HCT116 (cell line): ENCODE data around the gene PTGER4. TPM values are rescaled to one million over a fixed set of nuclear protein-coding genes. Genes with fewer than 3 reads are reported as not detected.

Experiments used
- ATAC-seq: fragments of 200-7000 bp; cut with Tn5 transposase; 2 replicates; pipeline ENCODE4 v1.9.1; 2020; ENCODE audit warnings: mild to moderate bottlenecking, moderate library complexity
- BruUV-seq: library from RNA; stranded (reverse); fragments of 400-500 nt; replicated peaks from 2 replicates; lab custom pipeline; 2021; lab: Mats Ljungman, UMichigan
- CTCF ChIA-PET: fragments of 300-600 bp; sonication (Branson Sonifier 250); formaldehyde crosslinking; loops from one replicate; lab custom pipeline; 2021; ENCODE audit warnings: antibody characterized with exemption; lab: Charles Lee
- POLR2A ChIA-PET: fragments of 300-600, 350-600 bp; sonication (Branson Sonifier 250); formaldehyde crosslinking; loops from one replicate; lab custom pipeline; 2021; ENCODE audit warnings: antibody characterized with exemption; lab: Charles Lee
- RAD21 ChIA-PET, 2 experiments: fragments of 300-600 bp; sonication (Branson Sonifier 250); formaldehyde crosslinking; loops; one replicate each; lab custom pipeline; 2023; ENCODE audit warnings: low total read pairs in 2 of 2; ENCODE audit not compliant: uncharacterized antibody in 2 of 2, unreplicated experiment in 2 of 2, low non-redundant PET in 1 of 2; lab: Charles Lee
- DNase-seq: peaks from one replicate; pipeline ENCODE4 v3.0.0-alpha.2; 2010; ENCODE audit warnings: low read depth, low spot score
- H2AFZ ChIP-seq: fragments of 200-600 bp; shearing (Covaris generic), sonication (generic); 2 replicates; pipeline ENCODE4 v1.6.1; 2017; ENCODE audit warnings: low read depth, mixed run types, mixed read lengths, antibody characterized with exemption, low read length; ENCODE audit not compliant: poor library complexity, severe bottlenecking
- H3K27ac ChIP-seq: 2 replicates; pipeline ENCODE4 v1.5.1; 2012; ENCODE audit warnings: low read depth, low read length
- H3K27me3 ChIP-seq: fragments of 200-600 bp; sonication (generic); 2 replicates; pipeline ENCODE4 v1.6.1; 2016; ENCODE audit warnings: mixed run types, low read length, mixed read lengths; ENCODE audit not compliant: insufficient read depth
- H3K36me3 ChIP-seq, 2 experiments: fragments of 200-500 bp in 1 of 2; fragments of 200-600 bp in 1 of 2; sonication (Bioruptor generic) in 1 of 2; sonication (generic) in 1 of 2; 2 replicates each; pipeline versions ENCODE4 v1.5.1 to v1.6.1; 2014 to 2016; ENCODE audit warnings: low read length in 2 of 2, inconsistent platforms in 1 of 2, mixed read lengths in 1 of 2, mixed run types in 1 of 2; ENCODE audit not compliant: insufficient read depth in 2 of 2, control insufficient read depth in 1 of 2
- H3K4me1 ChIP-seq, 2 experiments: fragments of 200-600 bp in 1 of 2; sonication (generic) in 1 of 2; 2 replicates each; pipeline versions ENCODE4 v1.5.1 to v1.6.1; 2012 to 2017; ENCODE audit warnings: low read length in 2 of 2, inconsistent platforms in 1 of 2, mild to moderate bottlenecking in 1 of 2, mixed read lengths in 1 of 2, mixed run types in 1 of 2, moderate library complexity in 1 of 2; ENCODE audit not compliant: insufficient read depth in 2 of 2, control insufficient read depth in 1 of 2
- H3K4me2 ChIP-seq: fragments of 200-600 bp; sonication (generic); 2 replicates; pipeline ENCODE4 v1.6.1; 2017; ENCODE audit warnings: mixed run types, low read length, mixed read lengths
- H3K4me3 ChIP-seq, 2 experiments: fragments of 200-600 bp in 1 of 2; sonication (generic) in 1 of 2; replicated peaks in 1 of 2; 2 replicates each; pipeline ENCODE4 v1.5.1; 2011 to 2016; ENCODE audit warnings: low read length in 2 of 2, control low read depth in 1 of 2, low read depth in 1 of 2, mild to moderate bottlenecking in 1 of 2, mixed read lengths in 1 of 2, mixed run types in 1 of 2
- H3K79me2 ChIP-seq: fragments of 200-600 bp; sonication (generic); 2 replicates; pipeline ENCODE4 v1.6.1; 2017; ENCODE audit warnings: mild to moderate bottlenecking, mixed run types, low read length, moderate library complexity, mixed read lengths; ENCODE audit not compliant: insufficient read depth
- H3K9ac ChIP-seq: fragments of 200-600 bp; sonication (generic); 2 replicates; pipeline ENCODE4 v1.6.1; 2016; ENCODE audit warnings: low read length, mixed read lengths
- H3K9me2 ChIP-seq: fragments of 200-600 bp; sonication (generic), shearing (Covaris generic); 2 replicates; pipeline ENCODE4 v1.6.1; 2017; ENCODE audit warnings: mixed run types, mild to moderate bottlenecking, moderate library complexity; ENCODE audit not compliant: insufficient read depth
- H3K9me3 ChIP-seq, 2 experiments: fragments of 200-500 bp in 1 of 2; fragments of 200-600 bp in 1 of 2; sonication (Bioruptor generic) in 1 of 2; sonication (generic) in 1 of 2; 2 replicates each; pipeline ENCODE4 v1.6.1; 2014 to 2017; ENCODE audit warnings: low read length in 2 of 2, mixed read lengths in 2 of 2, inconsistent platforms in 1 of 2, low read depth in 1 of 2, mild to moderate bottlenecking in 1 of 2, mixed run types in 1 of 2, moderate library complexity in 1 of 2; ENCODE audit not compliant: control insufficient read depth in 1 of 2, insufficient read depth in 1 of 2
- H4K20me1 ChIP-seq: fragments of 200-600 bp; sonication (generic), shearing (Covaris generic); 2 replicates; pipeline ENCODE4 v1.6.1; 2017; ENCODE audit warnings: mixed run types, mild to moderate bottlenecking, moderate library complexity; ENCODE audit not compliant: insufficient read depth
- ATF3 ChIP-seq: IDR thresholded peaks from 2 replicates; pipeline ENCODE4 v1.6.1; 2012
- CBX3 ChIP-seq: IDR thresholded peaks from 2 replicates; pipeline ENCODE4 v1.6.1; 2012; ENCODE audit warnings: low read depth
- CEBPB ChIP-seq: IDR thresholded peaks from 2 replicates; pipeline ENCODE4 v1.6.1; 2012; ENCODE audit warnings: low read depth
- EGR1 ChIP-seq: IDR thresholded peaks from 2 replicates; pipeline ENCODE4 v1.6.1; 2012; ENCODE audit warnings: low read depth
- ELF1 ChIP-seq: IDR thresholded peaks from 2 replicates; pipeline ENCODE4 v1.6.1; 2012; ENCODE audit warnings: low read depth, borderline replicate concordance
- EZH2 ChIP-seq: fragments of 200-600 bp; sonication (generic); IDR thresholded peaks from 2 replicates; pipeline ENCODE4 v1.6.1; 2017; ENCODE audit warnings: antibody characterized with exemption, mixed run types
- JUND ChIP-seq: IDR thresholded peaks from 2 replicates; pipeline ENCODE4 v1.6.1; 2012
- POLR2A ChIP-seq: IDR thresholded peaks from 2 replicates; pipeline ENCODE4 v1.7.0; 2011; ENCODE audit warnings: borderline replicate concordance; ENCODE audit not compliant: insufficient read depth, insufficient read length; ENCODE audit errors: extremely low read depth
- REST ChIP-seq: IDR thresholded peaks from 2 replicates; pipeline ENCODE4 v1.6.1; 2012; ENCODE audit warnings: low read depth
- SIN3A ChIP-seq: IDR thresholded peaks from 2 replicates; pipeline ENCODE4 v1.6.1; 2012; ENCODE audit warnings: low read depth
- TCF7L2 ChIP-seq: IDR thresholded peaks from 2 replicates; pipeline ENCODE4 v1.7.0; 2011; ENCODE audit warnings: borderline replicate concordance, inconsistent platforms; ENCODE audit not compliant: insufficient read depth, insufficient read length; ENCODE audit errors: extremely low read depth
- YY1 ChIP-seq: IDR thresholded peaks from 2 replicates; pipeline ENCODE4 v1.6.1; 2011; ENCODE audit warnings: low read length, low read depth, moderate library complexity, mild to moderate bottlenecking; ENCODE audit not compliant: insufficient replicate concordance; ENCODE audit errors: extremely low read depth
- ZBTB33 ChIP-seq: IDR thresholded peaks from 2 replicates; pipeline ENCODE4 v1.6.1; 2011; ENCODE audit warnings: mild to moderate bottlenecking, low read length, moderate library complexity; ENCODE audit not compliant: insufficient replicate concordance; ENCODE audit errors: extremely low read depth
- ZFX ChIP-seq: fragments of 450-650 bp; IDR thresholded peaks from 2 replicates; pipeline ENCODE4 v1.6.1; 2017
- intact Hi-C: fragments of 100-400 bp; cut with micrococcal nuclease; formaldehyde crosslinking; loops from 2 replicates; pipeline ENCODE4 v1.10.0; 2022
- total RNA-seq: library from RNA; stranded (reverse); gene quantifications from one replicate; pipeline ENCODE4 v1.2.1, GENCODE V29; 2021; ENCODE audit not compliant: unreplicated experiment

Gene PTGER4
- total RNA-seq, 1 experiment from 2014 or later = 3.0 TPM

GRCh38 chr5:40660751-40661150 lies 19.0 kb upstream of the PTGER4 start (continued):
- TF ChIP-seq ZBTB33 (no peak), CBX3 (no peak), POLR2A (no peak), ATF3 (no peak), YY1 (no peak)

- no peak overlapping the region for H3K9ac ChIP-seq
- CTCF ChIA-PET = no interaction called here
- no peaks in the 10 kb centered on the region for H4K20me1 ChIP-seq
- no peak overlapping the region for H3K27ac ChIP-seq
- H3K9me2 ChIP-seq = no peaks in the 10 kb centered on the region
- no peak overlapping the region for H2AFZ ChIP-seq
- H3K36me3 ChIP-seq = no peaks in the 10 kb centered on the region
- POLR2A ChIA-PET = no interaction called here
- no peaks in the 10 kb centered on the region for H3K9me3 ChIP-seq
- H3K4me1 ChIP-seq = peaks cover 0 to 6% of the 10 kb centered on the region in 2 experiments; a peak in 1 of 4 replicates
- H3K27me3 ChIP-seq = no peaks in the 10 kb centered on the region; the same call in 1 of the 2 replicates
- RAD21 ChIA-PET = interaction anchor here in 1 of 2 experiments (0.6 kb wide), 1 partner anchor 643 kb away, joined by 4 read pairs; no protein-coding TSS in a partner anchor
- no TSS peak for BruUV-seq
- intact Hi-C loops = no loop called here
- DNase-seq = no peak
- H3K79me2 ChIP-seq = no peaks in the 10 kb centered on the region
- H3K4me2 ChIP-seq = no peak overlapping the region
- ATAC-seq = no peak
- no peak overlapping the region for H3K4me3 ChIP-seq
- TF ChIP-seq EGR1 (no peak), TCF7L2 (no peak), REST (no peak), YY1 (no peak), CBX3 (no peak), SIN3A (no peak), ZBTB33 (no peak), CEBPB (no peak), ZFX (no peak), EZH2 (no peak), JUND (no peak), ELF1 (no peak)
Observed at GRCh38 chr5:40665635-40666298, 13.9 kb upstream of the PTGER4 start.
